HG03565 (cell line): ENCODE data around the gene ATP8B3.
"Not testable (repeated sequence)": the region's sequence is repeated elsewhere in the genome, so short reads cannot be mapped to it uniquely, and the experiment has no call there.

ENCODE experiments used
- ATAC-seq: cut with Tn5 transposase; IDR thresholded peaks from one replicate; pipeline ENCODE4 v1.9.1; 2021; ENCODE audit warnings: mild to moderate bottlenecking, moderate library complexity; ENCODE audit not compliant: unreplicated experiment

The ATP8B3 gene

DNA sequence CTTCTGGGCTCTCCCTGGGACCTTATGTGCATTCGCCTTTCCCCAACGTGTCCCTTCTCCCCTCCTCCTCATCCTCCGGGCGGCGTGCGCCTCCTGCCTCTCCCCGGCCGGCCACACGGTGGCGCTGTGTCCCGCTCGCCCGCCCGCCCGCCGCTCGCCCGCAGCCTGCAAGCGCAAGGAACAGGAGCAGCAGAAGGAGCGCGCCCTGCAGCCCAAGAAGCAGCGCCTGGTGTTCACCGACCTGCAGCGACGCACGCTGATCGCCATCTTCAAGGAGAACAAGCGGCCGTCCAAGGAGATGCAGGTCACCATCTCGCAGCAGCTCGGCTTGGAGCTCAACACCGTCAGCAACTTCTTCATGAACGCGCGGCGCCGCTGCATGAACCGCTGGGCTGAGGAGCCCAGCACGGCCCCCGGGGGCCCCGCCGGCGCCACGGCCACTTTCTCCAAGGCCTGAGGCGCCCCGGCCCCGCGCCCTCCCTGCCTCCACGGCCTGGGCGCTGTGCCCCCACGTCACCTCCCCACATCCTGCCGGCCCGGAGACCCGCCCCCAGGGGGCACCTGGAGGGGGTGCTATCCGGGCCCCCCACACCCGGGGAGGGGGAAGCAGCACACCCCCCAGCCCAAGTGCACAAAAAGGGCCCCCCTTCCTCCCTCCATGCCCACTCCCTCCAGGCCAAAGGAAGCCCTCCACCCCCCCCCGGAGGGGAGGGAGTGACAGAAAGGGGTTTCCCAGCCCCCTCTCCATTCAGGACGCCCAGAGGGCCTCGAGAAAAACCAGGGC is 36.9 kb downstream of the ATP8B3 start:
- no peak for ATAC-seq

DNA sequence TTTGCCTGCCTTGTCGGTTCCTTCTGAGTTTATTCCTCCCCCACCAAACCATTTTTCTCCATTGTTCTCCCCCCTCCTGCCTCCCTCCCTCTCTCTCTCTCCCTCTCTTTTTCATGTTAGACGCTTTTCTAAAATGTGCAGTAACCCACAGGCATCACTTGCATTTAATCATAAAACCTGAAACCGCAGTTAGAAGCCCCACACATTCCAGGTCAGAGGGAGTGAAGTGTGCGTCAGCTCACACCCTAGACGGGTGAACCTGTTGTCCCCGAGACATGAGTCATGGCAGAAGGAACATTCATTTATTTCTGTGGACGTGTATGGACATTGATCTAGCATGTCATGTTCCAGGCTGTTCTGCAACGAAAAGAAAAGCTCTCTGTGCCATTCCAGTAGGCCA is 38.9 kb downstream of the ATP8B3 start:
- ATAC-seq, result no peak

- ATAC-seq, result no peak
Measured at GRCh38 chr19:1770866-1771576, 41.1 kb downstream of the ATP8B3 start.

- ATAC-seq, result no peak
Measured at GRCh38 chr19:1769645-1769985, 42.5 kb downstream of the ATP8B3 start.

- no peak for ATAC-seq
Measured at GRCh38 chr19:1768918-1769644, 43.0 kb downstream of the ATP8B3 start.

DNA sequence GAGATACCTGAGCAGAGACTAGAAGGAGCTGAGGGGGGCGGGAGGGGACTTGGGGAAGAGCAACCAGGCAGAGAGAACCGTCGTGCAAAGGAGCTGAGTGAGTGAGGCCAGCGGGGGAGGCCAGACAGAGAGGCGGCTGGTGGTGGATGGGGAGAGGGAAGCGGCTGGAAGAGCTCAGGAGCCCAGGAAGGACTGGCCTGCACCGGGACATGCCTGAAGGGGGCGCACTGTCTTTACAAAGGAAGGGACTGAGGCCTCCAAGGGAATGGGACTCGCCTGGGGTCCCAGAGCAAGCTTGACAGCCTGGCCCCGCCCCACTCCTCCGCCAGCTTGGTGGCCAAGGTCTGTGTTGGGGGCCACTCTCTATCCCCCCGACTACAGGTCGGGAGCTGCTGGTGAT is 43.8 kb downstream of the ATP8B3 start:
- ATAC-seq, result no peak

DNA sequence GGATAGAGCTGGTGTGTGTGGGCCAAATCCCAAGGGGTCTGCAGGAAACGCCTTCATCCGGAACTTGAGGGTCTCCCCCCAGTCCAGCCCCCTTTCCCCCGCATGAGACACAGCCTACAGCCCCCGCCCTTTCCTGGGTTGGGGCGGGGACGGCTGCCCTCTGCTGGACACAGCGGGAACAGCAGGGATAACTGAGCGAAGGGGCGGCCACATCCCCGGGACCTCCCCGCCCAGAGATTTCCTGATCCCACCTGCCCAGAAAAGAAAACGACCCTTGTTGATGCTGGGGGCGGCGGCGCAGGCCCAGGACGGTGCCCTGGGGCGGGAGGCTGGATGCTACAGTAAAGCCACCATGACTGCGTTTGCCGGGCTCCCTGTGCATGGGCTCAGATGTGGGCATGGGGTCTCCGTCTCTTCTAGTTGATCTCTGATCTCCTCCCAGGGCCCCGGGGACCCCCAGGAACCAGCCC is 44.6 kb downstream of the ATP8B3 start:
- no peak for ATAC-seq

DNA sequence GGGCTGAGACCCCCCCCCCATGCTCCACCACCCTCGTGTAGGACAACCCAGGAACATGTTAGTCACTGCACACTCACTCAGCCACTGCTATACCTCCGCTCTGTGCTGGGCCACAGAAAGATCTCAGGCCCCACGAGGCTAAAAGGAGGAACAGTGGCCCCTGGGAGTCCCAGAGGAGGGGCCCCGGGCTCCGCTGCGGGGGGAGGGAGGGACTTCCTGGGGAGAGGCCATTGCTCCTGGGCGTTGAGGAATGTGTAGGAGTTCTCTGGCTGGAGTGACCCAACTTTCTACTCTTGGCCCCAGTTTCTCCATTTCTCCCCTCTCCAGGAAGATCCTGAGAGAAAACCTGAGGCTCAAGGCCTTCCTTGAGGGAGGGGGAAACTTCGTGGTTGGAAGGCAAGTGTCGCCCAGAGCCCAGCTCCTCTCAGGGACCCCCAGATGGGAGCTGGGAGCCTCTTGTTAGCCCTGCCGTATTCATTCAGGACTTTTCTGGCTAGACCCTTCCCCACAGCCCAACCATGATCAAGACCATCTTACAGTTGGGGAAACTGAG is 45.2 kb downstream of the ATP8B3 start:
- ATAC-seq, result no peak

DNA sequence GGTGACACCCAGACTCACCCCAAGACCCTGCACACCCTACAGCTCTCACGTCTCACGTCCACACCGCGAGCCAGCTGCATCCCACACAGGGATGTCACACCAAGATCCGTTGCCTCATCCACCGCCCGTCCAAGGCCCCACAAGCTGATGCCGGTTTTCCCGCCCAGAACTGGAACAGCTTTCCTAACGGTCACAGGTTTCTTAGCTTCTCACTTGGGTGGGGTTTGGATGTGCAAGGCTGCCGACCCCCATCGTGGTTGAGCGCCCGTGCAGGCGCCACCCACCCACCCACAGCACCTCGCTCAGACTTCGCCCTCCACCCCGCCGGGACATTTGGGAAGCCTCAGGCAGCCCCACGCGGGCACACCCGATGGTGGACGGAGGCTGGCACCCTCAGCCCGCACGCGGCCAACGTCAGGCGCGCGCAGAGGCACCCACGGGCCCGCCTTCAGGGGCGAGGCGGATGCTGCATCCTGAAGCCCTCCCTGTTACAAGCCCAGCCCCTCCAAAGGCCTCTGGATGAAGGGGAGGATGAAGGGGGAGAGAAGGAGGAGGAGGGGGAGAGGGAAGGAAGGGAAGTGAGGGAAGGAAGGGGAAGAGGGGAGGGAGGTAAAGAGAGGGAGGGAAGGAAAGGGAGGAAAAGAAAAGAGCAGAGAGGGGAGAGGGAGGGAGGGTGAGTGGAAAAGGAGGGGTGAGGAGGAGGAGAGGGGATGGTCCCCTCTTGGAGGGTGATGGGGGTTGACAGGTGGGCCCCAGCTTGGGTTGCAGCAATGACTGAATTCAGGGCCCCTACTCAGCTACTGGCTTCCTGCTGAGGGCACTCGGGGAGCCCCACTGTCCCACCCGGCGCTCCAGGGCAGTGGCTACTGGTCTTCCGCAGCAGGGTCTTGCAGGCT is 45.9 kb downstream of the ATP8B3 start:
- no peak for ATAC-seq

DNA sequence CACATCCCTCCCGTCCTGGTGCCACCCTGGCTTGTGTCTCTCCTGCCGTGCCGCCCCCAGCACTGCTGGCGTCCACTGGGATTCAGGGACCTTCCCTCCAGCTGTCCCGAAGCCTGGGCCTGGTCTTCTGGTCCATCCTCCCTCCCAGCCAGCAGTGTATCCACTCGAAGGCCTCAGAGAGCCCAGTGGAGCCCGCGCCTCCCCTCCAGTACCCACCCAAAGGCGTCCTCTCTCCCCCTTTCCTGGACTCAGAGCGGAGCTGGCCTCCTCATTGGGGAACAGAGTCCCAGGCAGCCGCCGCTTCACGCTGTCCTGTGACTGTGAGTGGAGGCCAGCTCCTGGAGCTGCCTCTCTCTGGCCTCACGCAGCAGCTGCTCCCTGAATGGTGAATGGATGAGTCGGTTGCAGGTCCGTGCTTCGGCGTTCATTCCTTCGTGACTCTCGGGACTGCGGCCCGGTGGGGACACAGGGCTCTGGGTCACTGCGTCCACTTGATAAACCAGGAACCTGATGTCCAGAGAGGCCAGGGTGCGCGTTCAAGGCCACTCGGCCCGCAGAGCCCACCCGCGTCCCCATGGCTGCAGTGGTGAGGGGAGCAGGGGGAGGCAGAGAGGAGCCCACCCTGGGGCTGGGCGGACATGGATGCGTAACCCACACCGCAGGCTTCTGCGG is 46.7 kb downstream of the ATP8B3 start:
- ATAC-seq, result no peak

GRCh38 chr19:1764729-1765128 is 47.3 kb downstream of the ATP8B3 start:
- ATAC-seq, result no peak

- no peak for ATAC-seq
Measured at GRCh38 chr19:1763648-1764639, 48.1 kb downstream of the ATP8B3 start.

DNA sequence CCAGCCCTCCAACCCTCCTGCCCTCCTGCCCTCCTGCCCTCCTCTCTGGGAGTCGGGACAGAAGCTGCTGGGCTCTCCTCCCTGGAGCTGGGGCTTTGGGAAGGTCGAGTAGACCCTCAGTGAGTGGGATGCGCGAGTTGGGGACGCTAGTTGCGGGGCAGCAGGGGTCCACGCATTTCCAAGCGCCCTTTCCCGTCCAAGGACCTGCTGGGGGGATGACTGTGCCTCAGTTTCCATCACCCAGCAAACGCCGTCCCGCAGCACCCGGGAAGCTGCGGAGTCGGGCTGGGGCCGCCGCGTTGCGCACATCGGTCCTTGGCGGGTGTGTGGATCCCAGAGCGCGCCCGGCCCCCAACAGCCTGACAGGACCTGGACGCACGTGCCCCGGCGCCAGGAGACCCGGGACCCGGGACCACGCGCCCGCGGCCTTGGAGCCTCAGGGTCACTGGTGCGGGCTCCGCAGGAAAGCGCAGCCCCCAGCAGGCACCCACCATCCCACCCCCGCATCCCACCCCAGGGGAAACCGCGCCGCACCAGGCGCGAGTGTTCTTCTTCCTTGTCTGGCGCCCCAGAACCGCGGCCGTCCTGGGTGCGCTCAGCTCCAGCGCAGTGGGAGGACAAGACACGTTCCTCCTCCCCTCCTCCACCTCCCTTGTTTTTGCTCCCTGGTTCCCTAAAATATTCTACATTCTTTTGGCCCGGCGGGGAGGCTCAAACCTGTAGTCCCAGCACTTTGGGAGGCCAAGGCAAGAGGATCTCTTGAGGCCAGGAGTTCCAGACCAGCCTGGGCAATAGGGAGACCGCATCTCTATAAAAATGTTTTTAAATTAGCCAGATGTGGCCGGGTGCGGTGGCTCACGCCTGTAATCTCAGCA is 49.6 kb downstream of the ATP8B3 start:
- no peak for ATAC-seq

GRCh38 chr19:1761528-1762242 is 50.4 kb downstream of the ATP8B3 start:
- ATAC-seq, result no peak

- ATAC-seq, result not testable (repeated sequence)
Measured at GRCh38 chr19:1760786-1761527, 51.1 kb downstream of the ATP8B3 start.

- no peak for ATAC-seq
Measured at GRCh38 chr19:1760020-1760419, 52.1 kb downstream of the ATP8B3 start.
